HEK293 (cell line): ENCODE measurements around the gene OR52E5.

ENCODE experiments used
- CTCF ChIA-PET: fragments of 350-600 bp; formaldehyde crosslinking; extraction: SDS; loops from one replicate; lab custom pipeline; 2021; ENCODE audit warnings: antibody characterized with exemption; lab: Yijun Ruan, JAX
- POLR2A ChIA-PET: fragments of 300-600 bp; formaldehyde crosslinking; extraction: SDS; loops from one replicate; lab custom pipeline; 2020; ENCODE audit warnings: antibody characterized with exemption, inconsistent platforms; lab: Yijun Ruan, JAX
- H3K27ac ChIP-seq: fragments of 200-500 bp; sonication (Bioruptor generic); 2 replicates; pipeline ENCODE4 v1.5.1; 2014; ENCODE audit warnings: low read depth, low read length, control low read depth, inconsistent platforms; ENCODE audit errors: extremely low read depth
- H3K36me3 ChIP-seq, 2 experiments: fragments of 200-500 bp in 1 of 2; sonication (Bioruptor generic) in 1 of 2; 1 replicate in 1 of 2; 2 replicates in 1 of 2; pipeline ENCODE4 v1.5.1; 2014 to 2017; ENCODE audit warnings: inconsistent platforms in 2 of 2, low read length in 2 of 2; ENCODE audit not compliant: control insufficient read depth in 2 of 2, insufficient read depth in 1 of 2
- H3K4me1 ChIP-seq: fragments of 200-500 bp; sonication (Bioruptor generic); 2 replicates; pipeline ENCODE4 v1.5.1; 2014; ENCODE audit warnings: mild to moderate bottlenecking, low read length, inconsistent platforms; ENCODE audit not compliant: control insufficient read depth, insufficient read depth
- H3K4me3 ChIP-seq: 2 replicates; pipeline ENCODE4 v1.5.1; 2011; ENCODE audit warnings: low read depth, mild to moderate bottlenecking, control low read depth, low read length, moderate library complexity
- H3K9me3 ChIP-seq: fragments of 200-500 bp; sonication (Bioruptor generic); 2 replicates; pipeline ENCODE4 v1.5.1; 2014; ENCODE audit warnings: low read depth, low read length, inconsistent platforms; ENCODE audit not compliant: control insufficient read depth, insufficient read depth
- IKZF3 ChIP-seq: fragments of 450-650 bp; IDR thresholded peaks from 2 replicates; pipeline ENCODE4 v1.5.0; 2018; ENCODE audit warnings: missing biosample characterization, mild to moderate bottlenecking, missing genetic modification characterization, moderate library complexity
- INSM2 ChIP-seq: fragments of 450-650 bp; formaldehyde crosslinking; IDR thresholded peaks from 2 replicates; pipeline ENCODE4 v1.5.1; 2016; ENCODE audit warnings: missing biosample characterization, missing genetic modification characterization
- RBAK ChIP-seq: fragments of 450-650 bp; formaldehyde crosslinking; IDR thresholded peaks from 2 replicates; pipeline ENCODE4 v1.5.1; 2016; ENCODE audit warnings: missing biosample characterization, missing genetic modification characterization
- ZNF10 ChIP-seq: fragments of 450-650 bp; formaldehyde crosslinking; IDR thresholded peaks from 2 replicates; pipeline ENCODE4 v1.5.1; 2017; ENCODE audit warnings: missing biosample characterization, missing genetic modification characterization
- ZNF133 ChIP-seq: fragments of 450-650 bp; formaldehyde crosslinking; IDR thresholded peaks from 2 replicates; pipeline ENCODE4 v1.5.1; 2016; ENCODE audit warnings: missing biosample characterization, missing genetic modification characterization
- ZNF184 ChIP-seq: fragments of 450-650 bp; IDR thresholded peaks from 2 replicates; pipeline ENCODE4 v1.5.1; 2018; ENCODE audit warnings: missing biosample characterization, mild to moderate bottlenecking, missing genetic modification characterization
- ZNF2 ChIP-seq: fragments of 450-650 bp; formaldehyde crosslinking; IDR thresholded peaks from 2 replicates; pipeline ENCODE4 v1.5.1; 2016; ENCODE audit warnings: missing biosample characterization, missing genetic modification characterization
- ZNF223 ChIP-seq: fragments of 450-650 bp; formaldehyde crosslinking; IDR thresholded peaks from 2 replicates; pipeline ENCODE4 v1.5.1; 2016; ENCODE audit warnings: missing biosample characterization, missing genetic modification characterization
- ZNF362 ChIP-seq: fragments of 450-650 bp; formaldehyde crosslinking; IDR thresholded peaks from 2 replicates; pipeline ENCODE4 v1.5.1; 2016; ENCODE audit warnings: missing biosample characterization, missing genetic modification characterization
- ZNF416 ChIP-seq: fragments of 450-650 bp; formaldehyde crosslinking; IDR thresholded peaks from 2 replicates; pipeline ENCODE4 v1.5.1; 2016; ENCODE audit warnings: missing biosample characterization, missing genetic modification characterization
- ZNF529 ChIP-seq: fragments of 450-650 bp; formaldehyde crosslinking; IDR thresholded peaks from 2 replicates; pipeline ENCODE4 v1.5.1; 2017; ENCODE audit warnings: missing genetic modification characterization, missing biosample characterization; ENCODE audit not compliant: insufficient replicate concordance
- ZNF558 ChIP-seq: fragments of 450-650 bp; formaldehyde crosslinking; IDR thresholded peaks from 2 replicates; pipeline ENCODE4 v1.5.1; 2016; ENCODE audit warnings: missing biosample characterization, missing genetic modification characterization
- ZNF596 ChIP-seq: fragments of 450-650 bp; IDR thresholded peaks from 2 replicates; pipeline ENCODE4 v1.5.0; 2018; ENCODE audit warnings: missing biosample characterization, mild to moderate bottlenecking, missing genetic modification characterization, moderate library complexity
- ZNF600 ChIP-seq: fragments of 450-650 bp; formaldehyde crosslinking; IDR thresholded peaks from 2 replicates; pipeline ENCODE4 v1.5.1; 2016; ENCODE audit warnings: missing biosample characterization, missing genetic modification characterization
- ZNF768 ChIP-seq: fragments of 450-650 bp; formaldehyde crosslinking; IDR thresholded peaks from 2 replicates; pipeline ENCODE4 v1.5.1; 2018; ENCODE audit warnings: missing biosample characterization, mild to moderate bottlenecking, missing genetic modification characterization
- ZNF792 ChIP-seq: fragments of 450-650 bp; formaldehyde crosslinking; IDR thresholded peaks from 2 replicates; pipeline ENCODE4 v1.5.1; 2016; ENCODE audit warnings: missing biosample characterization, missing genetic modification characterization
- TF ChIP-seq, protein P1 (sequence below): fragments of 450-650 bp; formaldehyde crosslinking; IDR thresholded peaks from 2 replicates; pipeline ENCODE4 v1.5.1; 2016; ENCODE audit warnings: missing biosample characterization, missing genetic modification characterization, low read depth
- TF ChIP-seq, protein P2 (sequence below): fragments of 450-650 bp; formaldehyde crosslinking; IDR thresholded peaks from 2 replicates; pipeline ENCODE4 v1.5.1; 2017; ENCODE audit warnings: missing biosample characterization, mild to moderate bottlenecking, missing genetic modification characterization, moderate library complexity
- TF ChIP-seq, protein P3 (sequence below): fragments of 450-650 bp; formaldehyde crosslinking; IDR thresholded peaks from 2 replicates; pipeline ENCODE4 v1.5.1; 2017; ENCODE audit warnings: missing biosample characterization, missing genetic modification characterization
- TF ChIP-seq, protein P4 (sequence below): fragments of 450-650 bp; formaldehyde crosslinking; IDR thresholded peaks from 2 replicates; pipeline ENCODE4; 2016; ENCODE audit warnings: missing biosample characterization, missing genetic modification characterization

The OR52E5 gene

DNA sequence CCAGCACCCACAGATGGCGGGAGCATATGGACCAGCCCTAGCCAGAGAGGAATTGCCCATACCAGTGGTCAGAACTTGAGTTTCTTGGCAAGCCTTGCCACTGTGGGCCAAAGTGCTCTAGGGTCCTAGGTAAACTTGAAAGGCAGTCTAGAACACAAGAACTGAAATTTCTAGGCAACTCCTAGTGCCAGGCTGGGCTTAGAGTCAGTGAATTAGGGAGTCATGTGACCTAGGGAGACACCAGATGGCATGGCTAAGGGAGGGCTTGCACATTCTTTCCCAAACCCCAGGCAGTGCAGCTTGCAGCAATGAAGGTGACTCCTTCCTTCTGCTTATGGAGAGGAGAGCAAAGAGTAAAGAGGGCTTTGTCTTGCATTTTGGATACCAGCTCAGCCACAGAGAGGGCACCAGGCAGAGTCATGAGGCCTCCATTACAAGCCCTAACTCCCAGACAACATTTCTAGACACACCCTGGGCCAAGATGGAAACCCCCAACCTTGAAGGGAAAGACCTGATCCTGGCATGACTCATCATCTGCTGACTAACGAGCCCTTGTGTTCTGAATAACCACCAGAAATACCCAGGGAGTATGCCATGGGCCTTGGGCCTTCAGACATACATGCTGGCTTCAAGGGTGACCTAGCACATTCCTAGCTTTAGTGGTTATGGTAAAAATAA is 29.9 kb downstream of the OR52E5 start (continued):
- TF ChIP-seq INSM2 (tag by site-specific recombination), result no peak

DNA sequence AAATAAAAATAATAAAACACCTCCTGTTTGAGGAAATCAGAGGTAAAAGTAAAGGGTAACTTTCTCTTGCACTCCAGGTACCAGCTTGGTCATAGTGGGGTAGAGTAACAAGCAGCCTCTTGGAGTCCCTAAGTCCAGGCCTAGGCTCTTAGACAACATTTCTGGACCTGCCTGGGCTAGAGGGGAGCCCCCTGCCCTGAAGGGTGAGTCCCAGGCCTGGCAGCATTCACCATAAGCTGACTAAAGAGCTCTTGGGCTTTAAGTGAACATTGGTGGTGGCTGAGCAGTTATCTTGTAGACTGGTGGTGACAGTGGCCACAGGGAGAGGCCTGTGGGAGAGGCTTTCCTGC is 30.4 kb downstream of the OR52E5 start:
- Histone ChIP-seq H3K27ac (no peak overlapping the region), H3K4me3 (no peak overlapping the region), H3K9me3 (no peaks in the 10 kb centered on the region), H3K4me1 (no peaks in the 10 kb centered on the region), H3K36me3 (no peaks in the 10 kb centered on the region)
- TF ChIP-seq ZNF184 (tag by site-specific recombination), result no peak
- TF ChIP-seq ZNF768 (tag by site-specific recombination), result no peak
- TF ChIP-seq, protein P1, sequence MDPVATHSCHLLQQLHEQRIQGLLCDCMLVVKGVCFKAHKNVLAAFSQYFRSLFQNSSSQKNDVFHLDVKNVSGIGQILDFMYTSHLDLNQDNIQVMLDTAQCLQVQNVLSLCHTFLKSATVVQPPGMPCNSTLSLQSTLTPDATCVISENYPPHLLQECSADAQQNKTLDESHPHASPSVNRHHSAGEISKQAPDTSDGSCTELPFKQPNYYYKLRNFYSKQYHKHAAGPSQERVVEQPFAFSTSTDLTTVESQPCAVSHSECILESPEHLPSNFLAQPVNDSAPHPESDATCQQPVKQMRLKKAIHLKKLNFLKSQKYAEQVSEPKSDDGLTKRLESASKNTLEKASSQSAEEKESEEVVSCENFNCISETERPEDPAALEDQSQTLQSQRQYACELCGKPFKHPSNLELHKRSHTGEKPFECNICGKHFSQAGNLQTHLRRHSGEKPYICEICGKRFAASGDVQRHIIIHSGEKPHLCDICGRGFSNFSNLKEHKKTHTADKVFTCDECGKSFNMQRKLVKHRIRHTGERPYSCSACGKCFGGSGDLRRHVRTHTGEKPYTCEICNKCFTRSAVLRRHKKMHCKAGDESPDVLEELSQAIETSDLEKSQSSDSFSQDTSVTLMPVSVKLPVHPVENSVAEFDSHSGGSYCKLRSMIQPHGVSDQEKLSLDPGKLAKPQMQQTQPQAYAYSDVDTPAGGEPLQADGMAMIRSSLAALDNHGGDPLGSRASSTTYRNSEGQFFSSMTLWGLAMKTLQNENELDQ (tag by site-specific recombination), result no peak
- TF ChIP-seq ZNF596 (tag by site-specific recombination), result no peak
- TF ChIP-seq ZNF223 (tag by site-specific recombination), result no peak
- TF ChIP-seq ZNF792, result no peak
- CTCF ChIA-PET, result interaction anchor here (0.6 kb wide), 1 partner anchor 760 kb away, joined by 3 read pairs; the partner anchor contains the start of gene MRPL17
- POLR2A ChIA-PET, result no interaction called here

DNA sequence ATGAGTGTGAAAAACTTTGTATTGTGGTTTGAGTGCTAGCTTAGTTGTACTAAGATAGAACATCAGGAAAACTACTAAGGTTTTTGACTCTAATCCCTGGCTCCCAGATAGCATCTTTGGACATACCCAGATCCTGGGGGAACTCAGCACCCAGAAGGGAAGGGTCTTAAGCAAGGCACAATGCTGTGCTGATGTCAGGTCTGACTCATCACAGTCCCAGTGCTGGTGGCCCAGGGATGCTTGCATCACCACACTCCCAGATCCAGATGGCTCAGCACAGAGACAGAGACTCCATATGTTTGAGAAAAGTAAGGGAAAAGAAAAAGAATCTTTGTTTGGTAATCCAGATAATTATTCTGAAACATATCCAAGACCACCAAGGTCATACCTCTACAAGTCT is 30.8 kb downstream of the OR52E5 start:
- no peak for TF ChIP-seq IKZF3 (tag by site-specific recombination)
- no peak for TF ChIP-seq ZNF133 (tag by site-specific recombination)
- TF ChIP-seq, protein P2, sequence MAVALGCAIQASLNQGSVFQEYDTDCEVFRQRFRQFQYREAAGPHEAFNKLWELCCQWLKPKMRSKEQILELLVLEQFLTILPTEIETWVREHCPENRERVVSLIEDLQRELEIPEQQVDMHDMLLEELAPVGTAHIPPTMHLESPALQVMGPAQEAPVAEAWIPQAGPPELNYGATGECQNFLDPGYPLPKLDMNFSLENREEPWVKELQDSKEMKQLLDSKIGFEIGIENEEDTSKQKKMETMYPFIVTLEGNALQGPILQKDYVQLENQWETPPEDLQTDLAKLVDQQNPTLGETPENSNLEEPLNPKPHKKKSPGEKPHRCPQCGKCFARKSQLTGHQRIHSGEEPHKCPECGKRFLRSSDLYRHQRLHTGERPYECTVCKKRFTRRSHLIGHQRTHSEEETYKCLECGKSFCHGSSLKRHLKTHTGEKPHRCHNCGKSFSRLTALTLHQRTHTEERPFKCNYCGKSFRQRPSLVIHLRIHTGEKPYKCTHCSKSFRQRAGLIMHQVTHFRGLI (tag by site-specific recombination), result no peak
- TF ChIP-seq ZNF2 (tag by site-specific recombination), result no peak
- CTCF ChIA-PET, result no interaction called here

DNA sequence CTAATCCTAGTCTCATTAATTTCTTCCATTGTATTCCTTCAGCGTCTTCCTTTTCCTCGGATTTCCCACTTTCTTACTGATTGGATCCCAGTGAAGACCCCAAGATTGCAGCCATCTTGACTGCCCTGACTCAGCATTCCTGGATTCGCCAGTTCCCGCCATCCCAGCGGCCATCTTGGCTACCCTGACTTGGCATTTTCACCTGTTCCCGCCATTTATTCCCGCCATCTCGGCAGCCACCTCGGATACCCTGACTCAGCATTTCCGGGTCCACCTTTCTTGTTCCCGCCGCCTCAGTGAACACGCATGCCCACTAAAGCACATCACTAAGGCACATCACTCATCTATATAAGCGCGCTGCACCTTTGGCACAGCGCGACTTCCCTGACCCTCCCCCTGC is 35.3 kb downstream of the OR52E5 start:
- ChIA-PET POLR2A (no interaction called here), CTCF (no interaction called here)
- H3K9me3 ChIP-seq, result no peaks in the 10 kb centered on the region
- no peaks in the 10 kb centered on the region for H3K4me1 ChIP-seq
- H3K36me3 ChIP-seq, result no peaks in the 10 kb centered on the region
- no peak overlapping the region for H3K27ac ChIP-seq
- no peak overlapping the region for H3K4me3 ChIP-seq
- TF ChIP-seq, protein P3, sequence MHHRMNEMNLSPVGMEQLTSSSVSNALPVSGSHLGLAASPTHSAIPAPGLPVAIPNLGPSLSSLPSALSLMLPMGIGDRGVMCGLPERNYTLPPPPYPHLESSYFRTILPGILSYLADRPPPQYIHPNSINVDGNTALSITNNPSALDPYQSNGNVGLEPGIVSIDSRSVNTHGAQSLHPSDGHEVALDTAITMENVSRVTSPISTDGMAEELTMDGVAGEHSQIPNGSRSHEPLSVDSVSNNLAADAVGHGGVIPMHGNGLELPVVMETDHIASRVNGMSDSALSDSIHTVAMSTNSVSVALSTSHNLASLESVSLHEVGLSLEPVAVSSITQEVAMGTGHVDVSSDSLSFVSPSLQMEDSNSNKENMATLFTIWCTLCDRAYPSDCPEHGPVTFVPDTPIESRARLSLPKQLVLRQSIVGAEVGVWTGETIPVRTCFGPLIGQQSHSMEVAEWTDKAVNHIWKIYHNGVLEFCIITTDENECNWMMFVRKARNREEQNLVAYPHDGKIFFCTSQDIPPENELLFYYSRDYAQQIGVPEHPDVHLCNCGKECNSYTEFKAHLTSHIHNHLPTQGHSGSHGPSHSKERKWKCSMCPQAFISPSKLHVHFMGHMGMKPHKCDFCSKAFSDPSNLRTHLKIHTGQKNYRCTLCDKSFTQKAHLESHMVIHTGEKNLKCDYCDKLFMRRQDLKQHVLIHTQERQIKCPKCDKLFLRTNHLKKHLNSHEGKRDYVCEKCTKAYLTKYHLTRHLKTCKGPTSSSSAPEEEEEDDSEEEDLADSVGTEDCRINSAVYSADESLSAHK (tag by site-specific recombination), result no peak
- no peak for TF ChIP-seq RBAK (tag by site-specific recombination)
- TF ChIP-seq ZNF416 (tag by site-specific recombination), result no peak
- TF ChIP-seq ZNF529 (tag by site-specific recombination), result no peak
- no peak for TF ChIP-seq ZNF558 (tag by site-specific recombination)
- TF ChIP-seq, protein P4, sequence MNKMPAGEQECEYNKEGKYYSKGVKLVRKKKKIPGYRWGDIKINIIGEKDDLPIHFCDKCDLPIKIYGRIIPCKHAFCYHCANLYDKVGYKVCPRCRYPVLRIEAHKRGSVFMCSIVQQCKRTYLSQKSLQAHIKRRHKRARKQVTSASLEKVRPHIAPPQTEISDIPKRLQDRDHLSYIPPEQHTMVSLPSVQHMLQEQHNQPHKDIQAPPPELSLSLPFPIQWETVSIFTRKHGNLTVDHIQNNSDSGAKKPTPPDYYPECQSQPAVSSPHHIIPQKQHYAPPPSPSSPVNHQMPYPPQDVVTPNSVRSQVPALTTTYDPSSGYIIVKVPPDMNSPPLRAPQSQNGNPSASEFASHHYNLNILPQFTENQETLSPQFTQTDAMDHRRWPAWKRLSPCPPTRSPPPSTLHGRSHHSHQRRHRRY, result no peak
- no peak for TF ChIP-seq ZNF600 (tag by site-specific recombination)
- no peak for TF ChIP-seq ZNF362 (tag by site-specific recombination)
- TF ChIP-seq ZNF10 (tag by site-specific recombination), result no peak

More for the DNA sequence above, 30.8 kb downstream of the OR52E5 start:
- POLR2A ChIA-PET, result no interaction called here
- no peak overlapping the region for H3K27ac ChIP-seq
- no peaks in the 10 kb centered on the region for H3K4me1 ChIP-seq
- H3K36me3 ChIP-seq, result no peaks in the 10 kb centered on the region
- no peaks in the 10 kb centered on the region for H3K9me3 ChIP-seq
- no peak overlapping the region for H3K4me3 ChIP-seq
